RWPE2 (cell line): Measurements from ENCODE around the gene RXRA.

Source experiments
- ATAC-seq: fragments of 200-7000 bp; cut with Tn5 transposase; 3 replicates; pipeline ENCODE4 v1.9.1; 2021; ENCODE audit warnings: low read depth
- DNase-seq: peaks from one replicate; pipeline ENCODE4 v3.0.0-alpha.2; 2020; ENCODE audit warnings: low spot score
- H3K27ac ChIP-seq: fragments of 450-650 bp; 2 replicates; pipeline ENCODE4 v1.5.1; 2017; ENCODE audit warnings: mild to moderate bottlenecking; ENCODE audit not compliant: poor library complexity, severe bottlenecking
- H3K27me3 ChIP-seq: fragments of 250-450 bp; sonication (Bioruptor Pico); 2 replicates; pipeline ENCODE4 v1.5.1; 2021; ENCODE audit warnings: mild to moderate bottlenecking, moderate library complexity; ENCODE audit not compliant: insufficient read depth, poor library complexity, severe bottlenecking
- H3K36me3 ChIP-seq: fragments of 250-450 bp; sonication (Bioruptor Pico); 2 replicates; pipeline ENCODE4 v1.5.1; 2020; ENCODE audit warnings: low read depth, mild to moderate bottlenecking, moderate library complexity
- H3K4me1 ChIP-seq: fragments of 250-450 bp; sonication (Bioruptor Pico); 2 replicates; pipeline ENCODE4 v1.5.1; 2021; ENCODE audit warnings: mild to moderate bottlenecking, moderate library complexity; ENCODE audit not compliant: insufficient read depth, poor library complexity, severe bottlenecking
- H3K4me3 ChIP-seq: fragments of 250-450 bp; sonication (Bioruptor Pico); 2 replicates; pipeline ENCODE4 v1.5.1; 2021; ENCODE audit warnings: mild to moderate bottlenecking, moderate library complexity; ENCODE audit not compliant: severe bottlenecking
- H3K9me3 ChIP-seq: fragments of 250-450 bp; sonication (Bioruptor Pico); 2 replicates; pipeline ENCODE4 v1.5.1; 2021; ENCODE audit warnings: mild to moderate bottlenecking, moderate library complexity; ENCODE audit not compliant: severe bottlenecking
- TF ChIP-seq, protein P1 (sequence below): fragments of 450-650 bp; IDR thresholded peaks from one replicate; pipeline ENCODE4 v1.5.1; 2017; ENCODE audit warnings: mild to moderate bottlenecking, moderate library complexity; ENCODE audit not compliant: poor library complexity, severe bottlenecking

The RXRA gene

DNA sequence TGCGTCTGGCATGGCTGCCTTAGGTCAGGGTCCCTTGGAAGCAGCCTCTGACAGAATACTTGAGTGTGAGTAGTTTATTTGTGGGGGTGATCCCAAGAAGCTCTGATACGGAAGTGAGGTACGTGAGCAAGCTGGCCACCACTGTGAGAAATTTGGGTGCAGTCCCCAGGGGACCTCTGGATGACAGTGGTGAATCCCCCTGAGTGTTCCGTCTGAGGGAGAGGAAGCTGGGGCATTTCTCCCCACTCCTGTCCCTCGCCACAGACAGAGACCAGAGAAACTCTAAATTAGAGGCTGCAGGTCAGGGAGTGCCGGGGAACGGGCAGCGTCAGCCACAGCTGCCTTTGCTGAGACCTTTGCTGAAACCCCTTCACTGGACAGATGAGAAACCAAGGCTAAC lies 159.4 kb downstream of the RXRA start:
- Histone ChIP-seq H3K4me1 (no peaks in the 10 kb centered on the region), H3K27ac (no peak overlapping the region), H3K36me3 (no peaks in the 10 kb centered on the region), H3K4me3 (no peak overlapping the region), H3K27me3 (no peaks in the 10 kb centered on the region), H3K9me3 (no peaks in the 10 kb centered on the region)
- ATAC-seq (no peak), DNase-seq (peak; percentile 14)
- TF ChIP-seq, protein P1, sequence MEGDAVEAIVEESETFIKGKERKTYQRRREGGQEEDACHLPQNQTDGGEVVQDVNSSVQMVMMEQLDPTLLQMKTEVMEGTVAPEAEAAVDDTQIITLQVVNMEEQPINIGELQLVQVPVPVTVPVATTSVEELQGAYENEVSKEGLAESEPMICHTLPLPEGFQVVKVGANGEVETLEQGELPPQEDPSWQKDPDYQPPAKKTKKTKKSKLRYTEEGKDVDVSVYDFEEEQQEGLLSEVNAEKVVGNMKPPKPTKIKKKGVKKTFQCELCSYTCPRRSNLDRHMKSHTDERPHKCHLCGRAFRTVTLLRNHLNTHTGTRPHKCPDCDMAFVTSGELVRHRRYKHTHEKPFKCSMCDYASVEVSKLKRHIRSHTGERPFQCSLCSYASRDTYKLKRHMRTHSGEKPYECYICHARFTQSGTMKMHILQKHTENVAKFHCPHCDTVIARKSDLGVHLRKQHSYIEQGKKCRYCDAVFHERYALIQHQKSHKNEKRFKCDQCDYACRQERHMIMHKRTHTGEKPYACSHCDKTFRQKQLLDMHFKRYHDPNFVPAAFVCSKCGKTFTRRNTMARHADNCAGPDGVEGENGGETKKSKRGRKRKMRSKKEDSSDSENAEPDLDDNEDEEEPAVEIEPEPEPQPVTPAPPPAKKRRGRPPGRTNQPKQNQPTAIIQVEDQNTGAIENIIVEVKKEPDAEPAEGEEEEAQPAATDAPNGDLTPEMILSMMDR: no peak

DNA sequence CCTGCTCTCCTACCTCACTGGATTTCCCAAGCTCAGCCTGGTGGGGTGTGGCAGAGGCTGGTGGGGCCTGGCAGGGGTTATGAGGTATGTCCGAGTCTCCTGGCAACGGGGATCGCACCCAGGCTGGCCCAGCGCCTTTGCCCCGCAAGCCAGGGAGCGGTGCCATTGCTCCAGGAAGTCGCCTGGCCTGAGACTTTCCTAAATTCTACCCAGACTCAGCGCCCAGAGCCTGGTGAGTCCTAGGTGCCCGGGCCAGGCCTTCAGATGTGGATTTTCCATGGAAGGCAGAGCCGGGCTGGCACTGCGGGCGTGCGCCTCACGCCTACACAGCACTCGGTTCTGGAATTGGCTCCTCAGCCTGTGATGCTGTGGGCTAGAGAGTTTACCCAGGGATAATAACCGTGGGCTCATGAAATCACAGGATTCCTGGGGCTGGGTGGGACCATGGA lies 159.9 kb downstream of the RXRA start:
- Histone ChIP-seq H3K9me3 (no peaks in the 10 kb centered on the region), H3K4me1 (no peaks in the 10 kb centered on the region), H3K36me3 (no peaks in the 10 kb centered on the region), H3K27ac (no peak overlapping the region), H3K4me3 (no peak overlapping the region), H3K27me3 (no peaks in the 10 kb centered on the region)
- TF ChIP-seq, protein P1: no peak
- DNase-seq: peak; percentile 45
- no peak for ATAC-seq

GRCh38 chr9:134486596-134486995 lies 160.3 kb downstream of the RXRA start:
- no peak overlapping the region for H3K27ac ChIP-seq
- H3K27me3 ChIP-seq: no peaks in the 10 kb centered on the region
- no peaks in the 10 kb centered on the region for H3K4me1 ChIP-seq
- no peak overlapping the region for H3K4me3 ChIP-seq
- H3K9me3 ChIP-seq: no peaks in the 10 kb centered on the region
- peak; percentile 28 for DNase-seq
- no peaks in the 10 kb centered on the region for H3K36me3 ChIP-seq
- TF ChIP-seq, protein P1: no peak
- no peak for ATAC-seq
